Skin of body (tissue), 3 donors: ENCODE data around the gene RPS6KA1. TPM values are rescaled to one million over a fixed set of nuclear protein-coding genes. Genes with fewer than 3 reads are reported as not detected.
A peak's percentile ranks its signal among the peaks of the same experiment; 100 is the strongest.
"Not testable (repeated sequence)": the region's sequence is repeated elsewhere in the genome, so short reads cannot be mapped to it uniquely, and the experiment has no call there.

ENCODE experiments used
- DNase-seq: peaks from one replicate; lab custom pipeline; 2025; lab: John Stamatoyannopoulos, UW
- small RNA-seq: library from RNA; depleted of rRNA; stranded (forward); fragments of <200 nt; gene quantifications from one replicate; pipeline ENCODE3, GENCODE V24; 2014; ENCODE audit warnings: low replicate concordance
- total RNA-seq: library from RNA; depleted of rRNA; stranded (reverse); fragments of >200 nt; gene quantifications from one replicate; pipeline ENCODE4 v1.2.3, GENCODE V29; 2014

The RPS6KA1 gene
- total RNA-seq, 1 donor from 2014 or later, result 15.7 TPM

GRCh38 chr1:26597629-26598039 is 68.1 kb downstream of the RPS6KA1 start:
- peak; percentile 3 for DNase-seq

- no peak for DNase-seq
Observed at GRCh38 chr1:26598890-26599289, 69.3 kb downstream of the RPS6KA1 start.

DNA sequence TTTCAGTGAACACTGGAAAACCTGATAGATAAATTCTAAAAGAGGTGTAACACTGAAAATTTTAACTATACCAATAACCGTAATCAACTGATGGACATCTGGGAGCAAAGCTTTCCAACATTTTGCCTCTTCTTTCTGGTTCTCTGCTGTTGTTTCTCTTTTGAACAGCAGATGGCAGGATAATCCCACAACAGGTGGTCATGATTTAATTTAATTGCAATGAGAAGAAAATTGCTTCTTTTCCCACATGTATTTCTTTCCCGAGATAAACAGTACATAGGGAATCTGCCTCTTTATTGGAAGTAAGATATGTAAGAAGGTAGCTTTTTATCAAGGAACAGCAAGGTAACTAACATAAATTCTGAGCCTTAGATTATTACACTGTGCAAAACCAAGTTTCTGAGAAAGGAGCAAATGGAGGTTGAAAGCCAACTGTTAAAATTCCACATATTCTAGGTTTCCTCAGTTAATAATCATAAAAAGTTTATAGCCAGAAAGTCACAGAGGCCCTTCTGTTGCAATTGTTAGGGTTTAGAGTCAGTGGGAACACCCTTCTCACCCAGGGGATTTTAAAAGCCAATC is 72.9 kb downstream of the RPS6KA1 start:
- DNase-seq, result peak; percentile 64

DNA sequence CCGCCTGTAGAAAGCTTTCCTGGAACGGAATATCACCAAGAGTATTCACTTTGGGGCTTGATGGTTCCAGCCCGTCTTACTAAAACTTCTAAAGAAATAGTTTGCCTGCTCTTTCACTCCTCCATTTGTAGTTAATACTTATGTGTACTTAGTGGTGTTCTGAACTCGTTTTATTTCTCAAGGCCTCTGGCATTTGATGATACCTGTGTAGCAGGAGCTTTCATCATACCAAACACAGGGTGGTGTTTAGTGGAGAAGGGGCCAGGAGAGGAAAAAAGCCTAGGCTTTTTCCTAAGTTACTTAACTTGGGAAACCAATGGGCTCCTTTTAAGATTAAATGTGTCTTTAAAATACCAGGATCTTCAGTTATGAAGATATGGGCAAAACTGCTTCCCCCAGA is 74.3 kb downstream of the RPS6KA1 start:
- DNase-seq, result no peak

DNA sequence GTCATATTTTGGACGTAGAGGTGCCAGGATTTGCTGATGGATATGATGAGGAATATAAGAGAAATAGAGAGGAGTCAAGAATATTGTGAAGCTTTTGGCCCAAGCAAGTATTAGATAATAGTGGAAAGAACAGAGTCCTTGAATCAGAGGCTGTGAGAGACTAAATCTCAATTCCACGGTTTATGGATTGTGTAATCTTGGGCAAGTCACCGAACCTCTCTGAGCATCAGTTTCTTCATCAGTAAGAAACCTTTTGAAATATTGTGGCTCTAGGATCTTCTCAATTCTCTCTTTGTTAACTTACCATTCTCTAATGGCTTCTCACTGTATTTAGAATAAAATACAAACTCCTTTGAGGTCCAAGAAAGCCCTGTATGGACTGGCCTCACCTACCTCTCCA is 77.6 kb downstream of the RPS6KA1 start:
- DNase-seq, result no peak

- no peak for DNase-seq
Observed at GRCh38 chr1:26608895-26609294, 79.3 kb downstream of the RPS6KA1 start.

DNA sequence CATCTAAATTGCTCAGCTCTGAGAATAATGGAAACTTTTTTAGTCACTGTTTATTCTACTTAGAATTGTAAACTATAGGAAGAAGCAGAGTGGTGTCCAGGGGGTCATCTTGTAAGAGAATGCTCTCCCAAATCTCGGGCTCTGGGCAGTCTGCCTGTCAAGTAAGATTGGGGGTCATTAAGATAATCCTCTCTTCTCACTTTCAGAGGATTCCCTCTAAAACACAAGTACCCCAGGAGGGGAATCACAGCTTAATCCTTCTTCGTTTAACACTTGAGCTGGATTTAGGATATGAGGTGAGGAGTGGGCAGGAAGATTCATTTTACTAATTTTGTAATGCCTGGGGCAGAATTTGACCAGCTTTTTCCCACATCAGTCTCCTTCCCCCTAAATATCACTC is 81.2 kb downstream of the RPS6KA1 start:
- no peak for DNase-seq

DNA sequence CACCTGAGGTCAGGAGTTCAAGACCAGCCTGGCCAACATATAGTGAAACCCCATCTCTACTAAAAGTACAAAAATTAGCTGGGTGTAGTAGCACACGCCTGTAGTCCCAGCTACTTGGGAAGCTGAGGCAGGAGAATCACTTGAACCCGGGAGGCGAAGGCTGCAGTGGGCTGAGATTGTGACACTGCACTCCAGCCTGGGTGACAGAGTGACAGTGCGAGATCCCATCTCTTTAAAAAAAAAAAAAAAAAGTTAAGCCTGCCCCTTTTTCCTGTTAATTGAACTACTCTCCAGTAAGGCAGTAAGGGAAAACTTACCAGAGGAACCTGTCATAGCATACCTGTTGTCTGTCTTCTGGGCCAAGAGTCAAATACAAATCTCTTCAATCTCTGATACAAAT is 83.1 kb downstream of the RPS6KA1 start:
- DNase-seq, result not testable (repeated sequence)

DNA sequence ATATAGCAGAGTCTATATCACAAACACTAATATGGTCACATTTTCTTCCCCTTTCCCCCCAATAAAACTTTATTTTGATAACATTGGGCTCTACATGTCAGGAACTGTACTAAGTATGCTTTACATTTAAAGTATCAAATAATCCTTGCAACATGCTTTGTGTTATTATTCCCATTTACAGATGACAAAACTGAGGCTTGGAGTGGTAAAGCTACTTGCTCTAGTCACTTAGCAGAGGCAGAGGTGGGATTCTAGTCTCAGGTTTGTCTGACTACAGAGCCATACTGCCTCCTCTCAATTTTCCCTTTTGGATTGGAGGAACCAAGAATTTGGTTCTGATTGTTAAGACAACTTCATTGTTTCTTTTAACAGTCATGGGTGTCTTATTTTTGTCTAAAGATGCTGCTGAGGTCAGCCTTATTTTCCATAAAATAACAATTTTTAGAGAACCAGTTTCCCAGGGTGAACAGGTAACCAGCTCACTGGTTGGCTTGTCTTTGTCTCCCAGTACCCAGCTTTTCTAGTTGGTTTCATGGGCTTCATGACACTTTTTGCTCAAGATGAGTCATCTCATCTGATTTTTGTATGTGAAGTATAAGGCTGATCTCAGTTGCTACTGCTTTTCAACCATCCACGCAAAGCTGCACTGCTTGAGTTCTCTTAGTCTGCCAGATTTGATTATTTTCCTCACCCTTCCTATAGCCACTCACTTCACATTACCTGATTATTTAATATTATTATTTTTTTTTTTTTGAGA is 85.3 kb downstream of the RPS6KA1 start:
- no peak for DNase-seq

DNA sequence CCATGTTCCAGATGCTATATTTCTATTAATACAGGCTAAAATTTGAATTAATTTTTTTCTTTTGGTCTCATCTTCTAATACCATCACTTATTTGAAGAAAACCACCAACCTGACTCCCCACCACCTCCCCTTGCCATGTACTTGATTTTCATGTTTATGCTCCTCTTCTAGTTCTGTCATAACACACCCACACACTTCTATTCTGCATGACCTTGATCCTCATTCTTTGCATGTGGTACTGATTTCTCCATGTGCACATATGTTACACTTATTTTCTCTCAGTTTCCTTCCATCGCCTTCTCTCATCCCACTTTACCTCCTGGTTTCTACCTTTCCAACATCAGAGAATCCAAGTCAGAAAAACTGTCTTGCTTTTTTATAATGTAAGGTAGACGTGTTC is 87.3 kb downstream of the RPS6KA1 start:
- no peak for DNase-seq

GRCh38 chr1:26618561-26618960 is 89.0 kb downstream of the RPS6KA1 start:
- no peak for DNase-seq

Small RNAs within 50 kb of the gene (small RNA-seq; reads per million reads assigned to genes)
- gene MIR1976 (not detected), gene RF00019 (not detected), gene RNU7-29P (not detected)

Other genes with a start within 250 kb of the RPS6KA1 start
- gene SH3BGRL3, start 249.7 kb upstream of the RPS6KA1 start, total RNA-seq, result 16.0 TPM
- gene UBXN11, start 223.1 kb upstream of the RPS6KA1 start, total RNA-seq, result 8.2 TPM
- 2.8 TPM for gene CD52, start 211.8 kb upstream of the RPS6KA1 start, total RNA-seq
- gene CRYBG2, start 175.6 kb upstream of the RPS6KA1 start, total RNA-seq, result 15.4 TPM
- gene ZNF683, start 157.0 kb upstream of the RPS6KA1 start, total RNA-seq, result not detected
- gene LIN28A, start 118.9 kb upstream of the RPS6KA1 start, total RNA-seq, result not detected
- gene DHDDS, start 97.4 kb upstream of the RPS6KA1 start, total RNA-seq, result 25.0 TPM
- 412 TPM for gene HMGN2, start 57.3 kb upstream of the RPS6KA1 start, total RNA-seq
- gene ARID1A, start 166.3 kb downstream of the RPS6KA1 start, total RNA-seq, result 50.4 TPM